HS-27A (cell line): ENCODE data around the gene ITGB7.

Source experiments
- DNase-seq: peaks from one replicate; pipeline ENCODE4 v3.0.0-alpha.2; 2012; ENCODE audit warnings: low read depth, missing footprints

ITGB7 gene

GRCh38 chr12:53143355-53143754, 63.7 kb downstream of the ITGB7 start:
- no peak for DNase-seq
